Effector memory CD4-positive, alpha-beta T cell (primary cell): Measurements from ENCODE around the gene POLR2J.
"Not testable (repeated sequence)": the region's sequence is repeated elsewhere in the genome, so short reads cannot be mapped to it uniquely, and the experiment has no call there.

Source experiments
- DNase-seq, 3 donors: peaks; one replicate each; pipeline ENCODE4 v3.0.0-alpha.2; 2020
- H3K27ac ChIP-seq: 2 replicates; pipeline ENCODE4 v1.7.0; 2013; ENCODE audit warnings: mild to moderate bottlenecking, low read length, moderate library complexity; ENCODE audit not compliant: insufficient read depth, poor library complexity, severe bottlenecking
- H3K27me3 ChIP-seq: replicated peaks from 2 replicates; pipeline ENCODE4 v1.7.0; 2013; ENCODE audit warnings: mild to moderate bottlenecking, low read length; ENCODE audit not compliant: insufficient read depth, control insufficient read depth, poor library complexity, severe bottlenecking
- H3K36me3 ChIP-seq: 2 replicates; pipeline ENCODE4 v1.7.0; 2013; ENCODE audit warnings: mild to moderate bottlenecking, low read length, moderate library complexity; ENCODE audit not compliant: control insufficient read depth, insufficient read depth
- H3K4me1 ChIP-seq: 2 replicates; pipeline ENCODE4 v1.7.0; 2013; ENCODE audit warnings: low read length, mild to moderate bottlenecking; ENCODE audit not compliant: control insufficient read depth, insufficient read depth, poor library complexity, severe bottlenecking
- H3K4me3 ChIP-seq: 2 replicates; pipeline ENCODE4 v1.7.0; 2013; ENCODE audit warnings: low read length, low read depth, mild to moderate bottlenecking; ENCODE audit not compliant: insufficient read depth, poor library complexity, severe bottlenecking
- H3K9me3 ChIP-seq: 2 replicates; pipeline ENCODE4 v1.7.0; 2013; ENCODE audit warnings: mild to moderate bottlenecking, low read length, moderate library complexity; ENCODE audit not compliant: control insufficient read depth
- total RNA-seq, 3 donors: gene quantifications; one replicate each; lab custom pipeline; 2026; lab: John Stamatoyannopoulos, UW

The POLR2J gene
- 13.1 to 20.7 (median 15.7) reads per million in 3 donors for total RNA-seq

GRCh38 chr7:102478314-102479208, at the start of gene POLR2J:
TSS of gene POLR2J (minus strand) at chr7:102478922. CDS start at chr7:102478860, 62 bp downstream.
- peak within 1 kb of the TSS; percentile 40 for H3K4me3 ChIP-seq
- not testable (repeated sequence) for H3K27ac ChIP-seq, H3K9me3 ChIP-seq, H3K36me3 ChIP-seq, H3K27me3 ChIP-seq, H3K4me1 ChIP-seq
- DNase-seq, result peak; percentile 76 to 91 (median 87)

GRCh38 chr7:102527822-102528793, 49.4 kb upstream of the POLR2J start:
- not testable (repeated sequence) for H3K4me3 ChIP-seq, H3K27me3 ChIP-seq, H3K36me3 ChIP-seq, DNase-seq, H3K4me1 ChIP-seq, H3K9me3 ChIP-seq, H3K27ac ChIP-seq

DNA sequence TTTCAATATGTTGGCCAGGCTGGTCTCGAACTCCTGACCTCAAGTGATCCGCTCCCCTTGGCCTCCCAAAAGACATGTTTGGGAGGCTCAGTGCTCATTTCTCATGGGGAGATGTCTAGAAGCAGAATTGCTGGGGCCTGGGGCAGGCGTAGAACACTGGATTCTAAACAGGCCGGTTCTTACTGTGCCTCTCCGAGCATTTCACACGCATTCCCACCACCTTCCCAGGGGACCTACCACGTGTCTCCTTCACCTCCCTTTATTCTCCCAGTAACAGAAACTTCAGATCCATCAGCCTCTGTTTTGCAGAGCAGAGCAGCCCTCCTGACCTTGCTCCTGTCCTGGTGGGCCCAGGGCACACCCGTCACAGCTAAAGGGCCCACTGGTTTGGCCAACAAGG, 48.5 kb upstream of the POLR2J start:
- not testable (repeated sequence) for H3K4me3 ChIP-seq, DNase-seq, H3K36me3 ChIP-seq, H3K4me1 ChIP-seq, H3K9me3 ChIP-seq, H3K27me3 ChIP-seq, H3K27ac ChIP-seq

GRCh38 chr7:102524803-102525202, 46.1 kb upstream of the POLR2J start:
- not testable (repeated sequence) for H3K27me3 ChIP-seq, H3K27ac ChIP-seq, H3K4me3 ChIP-seq, H3K9me3 ChIP-seq, H3K36me3 ChIP-seq, H3K4me1 ChIP-seq, DNase-seq

DNA sequence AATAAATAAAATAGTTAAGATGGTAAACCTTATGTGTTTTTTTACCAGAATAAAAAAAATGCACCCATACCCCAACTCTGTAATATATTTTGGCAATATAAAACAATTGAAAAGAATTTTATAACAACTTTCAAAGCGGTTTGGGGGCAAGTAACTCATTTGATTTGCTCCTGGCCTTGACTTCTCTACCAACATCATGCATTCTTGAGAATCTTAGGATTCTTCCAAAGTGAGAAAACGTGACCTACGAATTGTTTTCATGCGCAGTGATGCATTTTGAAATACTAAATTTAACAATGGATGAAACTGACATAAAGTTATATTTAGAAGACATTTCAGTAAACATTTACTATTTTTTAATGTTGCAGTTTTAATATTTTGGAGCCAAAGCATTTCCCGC, 42.1 kb upstream of the POLR2J start:
- not testable (repeated sequence) for H3K4me3 ChIP-seq, H3K36me3 ChIP-seq, DNase-seq, H3K9me3 ChIP-seq, H3K27me3 ChIP-seq, H3K4me1 ChIP-seq, H3K27ac ChIP-seq

DNA sequence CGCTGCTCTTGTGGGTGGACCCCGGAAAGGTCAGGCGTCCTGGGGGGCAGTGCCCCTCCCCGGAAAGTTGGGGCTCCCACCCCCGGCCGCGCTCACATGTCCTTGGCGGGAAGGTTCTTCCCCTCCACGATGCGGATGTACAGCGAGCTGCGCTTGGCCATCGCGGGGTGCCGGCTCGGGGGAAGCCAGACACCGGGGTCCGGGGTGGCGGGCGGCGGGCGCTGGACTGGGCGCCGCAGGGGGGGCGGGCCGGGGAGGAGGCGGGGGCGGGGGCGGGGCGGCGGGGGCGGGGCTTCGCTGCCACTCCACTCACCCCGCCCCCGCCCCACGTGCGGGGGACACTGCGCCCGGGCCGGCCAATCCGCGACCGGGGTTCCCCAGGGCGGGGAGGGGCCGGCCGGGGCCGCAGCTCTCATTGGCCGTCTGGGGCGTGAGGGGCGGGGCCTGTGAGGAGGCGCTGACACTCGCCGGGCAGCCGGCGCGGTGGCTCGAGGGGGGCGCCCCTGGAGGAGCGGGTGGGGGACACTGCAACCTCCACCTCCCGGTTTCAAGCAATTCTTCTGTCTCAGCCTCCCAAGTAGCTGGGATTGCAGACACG, 38.9 kb upstream of the POLR2J start, which contains the start of gene RASA4B:
RASA4B (minus strand) TSS at position 228 of the 598 bp plus-strand sequence; CDS start at position 161, 67 bp downstream.
- DNase-seq, result peak in 1 of 3 donors; percentile 18

DNA sequence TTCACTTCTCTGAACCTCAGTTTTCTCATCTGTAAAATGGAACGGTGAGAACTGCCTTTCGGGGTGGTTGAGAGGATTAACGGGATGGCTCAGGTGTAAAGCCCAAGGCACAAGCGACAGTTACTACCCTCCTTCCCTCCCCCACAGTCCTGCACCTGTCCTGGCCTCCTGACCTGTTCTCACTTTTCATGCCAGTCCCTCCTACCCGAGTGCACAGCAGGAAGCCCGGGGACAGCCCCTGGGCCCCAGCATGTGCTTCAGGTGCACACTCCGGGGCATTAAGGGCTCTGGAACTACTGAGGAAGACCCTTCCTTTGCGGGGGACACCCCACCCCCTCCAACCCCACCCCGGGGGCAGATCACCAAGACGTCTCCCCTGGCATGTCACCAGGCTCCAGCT, 38.2 kb upstream of the POLR2J start:
- DNase-seq, H3K36me3 ChIP-seq, H3K4me1 ChIP-seq, H3K4me3 ChIP-seq, H3K27me3 ChIP-seq, H3K9me3 ChIP-seq, H3K27ac ChIP-seq: not testable (repeated sequence)

More for the DNA sequence above, 38.9 kb upstream of the POLR2J start, which contains the start of gene RASA4B:
- not testable (repeated sequence) for H3K4me1 ChIP-seq, H3K9me3 ChIP-seq, H3K27me3 ChIP-seq, H3K4me3 ChIP-seq, H3K27ac ChIP-seq, H3K36me3 ChIP-seq

DNA sequence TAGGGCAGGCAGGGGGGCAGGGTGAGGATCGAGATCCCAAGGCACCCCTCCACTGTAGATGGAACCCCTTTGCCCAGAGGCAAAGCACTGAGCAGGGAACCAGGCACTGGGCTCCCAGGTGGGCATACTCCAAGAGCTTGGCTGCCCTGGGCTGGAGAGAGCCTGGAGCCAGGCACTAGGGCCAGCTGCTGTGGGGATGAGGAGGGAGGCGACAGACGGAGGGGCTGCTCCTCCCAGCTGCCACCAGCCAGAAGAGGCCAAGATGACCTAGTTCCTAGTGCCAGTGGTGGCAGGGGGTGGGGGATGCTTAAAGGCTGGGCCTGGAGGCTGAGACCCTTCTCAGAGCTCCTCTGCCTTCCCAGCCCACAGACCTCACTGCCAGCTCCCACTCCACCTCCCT, 37.2 kb upstream of the POLR2J start:
- not testable (repeated sequence) for DNase-seq, H3K36me3 ChIP-seq, H3K27ac ChIP-seq, H3K9me3 ChIP-seq, H3K4me1 ChIP-seq, H3K4me3 ChIP-seq, H3K27me3 ChIP-seq

DNA sequence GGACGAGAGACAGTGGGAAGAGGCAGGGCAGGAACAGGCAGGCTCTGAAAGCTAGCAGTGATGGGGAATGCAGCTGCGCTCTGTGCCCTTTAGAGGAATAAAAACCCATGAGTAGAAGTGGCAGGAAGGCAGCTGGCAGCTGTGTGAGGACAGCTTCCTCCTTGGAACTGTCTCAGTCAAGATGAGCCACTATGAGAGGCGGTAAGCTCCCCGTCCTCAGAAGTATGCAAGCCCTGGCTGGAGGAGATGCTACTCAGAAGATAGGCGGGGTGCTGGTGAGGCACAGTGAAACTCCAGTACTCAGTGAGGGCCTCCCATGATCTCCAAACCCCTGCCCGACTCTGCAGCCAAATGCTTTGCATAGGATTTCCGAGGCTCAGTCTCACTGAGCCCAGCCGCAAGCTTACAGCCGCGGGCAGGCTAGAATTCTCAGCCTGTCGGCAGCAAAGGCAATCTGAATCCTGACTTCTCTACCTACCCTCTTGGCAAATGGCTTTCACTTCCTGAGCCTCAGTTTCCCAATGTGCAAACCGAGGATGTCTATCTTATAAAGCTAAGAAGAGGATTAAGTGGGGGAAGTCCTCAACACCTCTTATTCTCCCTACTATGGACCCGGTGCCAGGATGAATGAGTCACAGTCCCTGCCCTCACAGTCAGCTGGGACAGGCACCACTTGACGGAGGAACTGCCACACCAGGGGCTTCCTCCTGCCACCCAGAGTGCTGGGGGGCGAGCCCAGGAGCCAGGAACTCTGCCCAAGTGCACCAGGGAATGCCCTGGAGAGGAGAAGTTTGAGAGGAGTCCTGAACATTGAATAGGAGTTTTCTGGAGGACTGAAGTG, 36.4 kb upstream of the POLR2J start:
- not testable (repeated sequence) for H3K36me3 ChIP-seq, H3K27ac ChIP-seq, H3K4me1 ChIP-seq, H3K9me3 ChIP-seq, H3K27me3 ChIP-seq, H3K4me3 ChIP-seq, DNase-seq
